ENCODE data around the gene COPS7A. TPM values are rescaled to one million over a fixed set of nuclear protein-coding genes. Genes with fewer than 3 reads are reported as not detected.

The COPS7A gene
- total RNA-seq, 1 donor = 98.8 TPM

GRCh38 chr12:6692888-6693287 is 31.0 kb upstream of the COPS7A start:
- Histone ChIP-seq H3K4me3 (ENCODE audit: insufficient read depth, low read length) (no peak overlapping the region), H2AFZ (ENCODE audit: low read length) (no peak overlapping the region), H3K27ac (ENCODE audit: low read depth, low read length) (no peak overlapping the region), H3K9me3 (ENCODE audit: low read depth, low read length) (no peaks in the 10 kb centered on the region), H3K79me2 (ENCODE audit: insufficient read depth, low read length) (peaks cover 23% of the 10 kb centered on the region), H3K36me3 (ENCODE audit: insufficient read depth, low read length) (no peaks in the 10 kb centered on the region), H3K27me3 (ENCODE audit: insufficient read depth, low read length) (peaks cover 3% of the 10 kb centered on the region), H3K4me1 (ENCODE audit: insufficient read depth, low read length) (peaks cover 16% of the 10 kb centered on the region), H3K4me2 (ENCODE audit: insufficient read depth, low read length) (no peak overlapping the region), H4K20me1 (ENCODE audit: insufficient read depth, low read length) (peaks cover 2% of the 10 kb centered on the region)
- TF ChIP-seq, protein P1, sequence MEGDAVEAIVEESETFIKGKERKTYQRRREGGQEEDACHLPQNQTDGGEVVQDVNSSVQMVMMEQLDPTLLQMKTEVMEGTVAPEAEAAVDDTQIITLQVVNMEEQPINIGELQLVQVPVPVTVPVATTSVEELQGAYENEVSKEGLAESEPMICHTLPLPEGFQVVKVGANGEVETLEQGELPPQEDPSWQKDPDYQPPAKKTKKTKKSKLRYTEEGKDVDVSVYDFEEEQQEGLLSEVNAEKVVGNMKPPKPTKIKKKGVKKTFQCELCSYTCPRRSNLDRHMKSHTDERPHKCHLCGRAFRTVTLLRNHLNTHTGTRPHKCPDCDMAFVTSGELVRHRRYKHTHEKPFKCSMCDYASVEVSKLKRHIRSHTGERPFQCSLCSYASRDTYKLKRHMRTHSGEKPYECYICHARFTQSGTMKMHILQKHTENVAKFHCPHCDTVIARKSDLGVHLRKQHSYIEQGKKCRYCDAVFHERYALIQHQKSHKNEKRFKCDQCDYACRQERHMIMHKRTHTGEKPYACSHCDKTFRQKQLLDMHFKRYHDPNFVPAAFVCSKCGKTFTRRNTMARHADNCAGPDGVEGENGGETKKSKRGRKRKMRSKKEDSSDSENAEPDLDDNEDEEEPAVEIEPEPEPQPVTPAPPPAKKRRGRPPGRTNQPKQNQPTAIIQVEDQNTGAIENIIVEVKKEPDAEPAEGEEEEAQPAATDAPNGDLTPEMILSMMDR (IDR thresholded peaks at IDR 0.05; ENCODE audit: extremely low read depth, low read depth, low read length) = no peak
- DNase-seq (ENCODE audit: insufficient read length, low spot score, missing footprints) = no peak

GRCh38 chr12:6693832-6694355 is 30.0 kb upstream of the COPS7A start:
- no peak for DNase-seq (ENCODE audit: insufficient read length, low spot score, missing footprints)
- Histone ChIP-seq H3K79me2 (ENCODE audit: insufficient read depth, low read length) (peaks cover 13% of the 10 kb centered on the region), H3K4me3 (ENCODE audit: insufficient read depth, low read length) (no peak overlapping the region), H3K4me1 (ENCODE audit: insufficient read depth, low read length) (peaks cover 14% of the 10 kb centered on the region), H3K36me3 (ENCODE audit: insufficient read depth, low read length) (no peaks in the 10 kb centered on the region), H2AFZ (ENCODE audit: low read length) (no peak overlapping the region), H3K27ac (ENCODE audit: low read depth, low read length) (no peak overlapping the region), H3K27me3 (ENCODE audit: insufficient read depth, low read length) (peaks cover 12% of the 10 kb centered on the region), H3K9me3 (ENCODE audit: low read depth, low read length) (no peaks in the 10 kb centered on the region), H3K4me2 (ENCODE audit: insufficient read depth, low read length) (no peak overlapping the region), H4K20me1 (ENCODE audit: insufficient read depth, low read length) (peaks cover 2% of the 10 kb centered on the region)
- TF ChIP-seq, protein P1 (IDR thresholded peaks at IDR 0.05; ENCODE audit: extremely low read depth, low read depth, low read length) = no peak

GRCh38 chr12:6694701-6695100 is 29.1 kb upstream of the COPS7A start:
- Histone ChIP-seq H3K4me1 (ENCODE audit: insufficient read depth, low read length) (peaks cover 15% of the 10 kb centered on the region), H3K79me2 (ENCODE audit: insufficient read depth, low read length) (peaks cover 8% of the 10 kb centered on the region), H3K9me3 (ENCODE audit: low read depth, low read length) (no peaks in the 10 kb centered on the region), H4K20me1 (ENCODE audit: insufficient read depth, low read length) (peaks cover 2% of the 10 kb centered on the region), H3K4me3 (ENCODE audit: insufficient read depth, low read length) (no peak overlapping the region), H3K27me3 (ENCODE audit: insufficient read depth, low read length) (peaks cover 20% of the 10 kb centered on the region), H3K27ac (ENCODE audit: low read depth, low read length) (no peak overlapping the region), H3K36me3 (ENCODE audit: insufficient read depth, low read length) (no peaks in the 10 kb centered on the region), H3K4me2 (ENCODE audit: insufficient read depth, low read length) (no peak overlapping the region), H2AFZ (ENCODE audit: low read length) (no peak overlapping the region)
- TF ChIP-seq, protein P1 (IDR thresholded peaks at IDR 0.05; ENCODE audit: extremely low read depth, low read depth, low read length) = no peak
- DNase-seq (ENCODE audit: insufficient read length, low spot score, missing footprints) = no peak

GRCh38 chr12:6695313-6696045 is 28.4 kb upstream of the COPS7A start:
- no peak overlapping the region for H3K27ac ChIP-seq (ENCODE audit: low read depth, low read length)
- H3K79me2 ChIP-seq (ENCODE audit: insufficient read depth, low read length) = no peaks in the 10 kb centered on the region
- H3K4me1 ChIP-seq (ENCODE audit: insufficient read depth, low read length) = peaks cover 14% of the 10 kb centered on the region
- peaks cover 2% of the 10 kb centered on the region for H4K20me1 ChIP-seq (ENCODE audit: insufficient read depth, low read length)
- no peak overlapping the region for H2AFZ ChIP-seq (ENCODE audit: low read length)
- no peak overlapping the region for H3K4me3 ChIP-seq (ENCODE audit: insufficient read depth, low read length)
- H3K36me3 ChIP-seq (ENCODE audit: insufficient read depth, low read length) = no peaks in the 10 kb centered on the region
- peaks cover 27% of the 10 kb centered on the region for H3K27me3 ChIP-seq (ENCODE audit: insufficient read depth, low read length)
- TF ChIP-seq, protein P1 (IDR thresholded peaks at IDR 0.05; ENCODE audit: extremely low read depth, low read depth, low read length) = no peak
- DNase-seq (ENCODE audit: insufficient read length, low spot score, missing footprints) = peak; percentile 73
- no peak overlapping the region for H3K4me2 ChIP-seq (ENCODE audit: insufficient read depth, low read length)
- no peaks in the 10 kb centered on the region for H3K9me3 ChIP-seq (ENCODE audit: low read depth, low read length)

Data from osteoblast (primary cell).